ENCODE measurements around the gene CCDC15.

The CCDC15 gene

GRCh38 chr11:124923296-124923695 lies 30.7 kb upstream of the CCDC15 start:
- 0 out of 2 replicates have a peak overlapping the region, but pooled peaks have one; percentile 15 for H2AFZ ChIP-seq (ENCODE audit: low read length)
- no peaks in the 10 kb centered on the region for H3K36me3 ChIP-seq (ENCODE audit: insufficient read depth, low read length)
- H3K27me3 ChIP-seq (ENCODE audit: insufficient read depth, low read length, poor library complexity, severe bottlenecking): no peaks in the 10 kb centered on the region
- no peaks in the 10 kb centered on the region for H3K9me3 ChIP-seq (ENCODE audit: insufficient read depth, low read depth, low read length)
- H3F3A ChIP-seq (ENCODE audit: low read depth): no peaks in the 10 kb centered on the region
- H3K4me1 ChIP-seq (ENCODE audit: insufficient read depth, low read length, poor library complexity, severe bottlenecking): peaks cover 15% of the 10 kb centered on the region
- no peaks in the 10 kb centered on the region for H4K20me1 ChIP-seq (ENCODE audit: insufficient read depth, low read length, poor library complexity, severe bottlenecking)
- no peaks in the 10 kb centered on the region for H3K9me2 ChIP-seq (replicated peaks; ENCODE audit: low read depth, low read length)
- no peaks in the 10 kb centered on the region for H3K79me2 ChIP-seq (ENCODE audit: insufficient read depth, low read length)
- TF ChIP-seq EZH2phosphoT487 (IDR thresholded peaks at IDR 0.05; ENCODE audit: borderline replicate concordance) (no peak), CTCF (conservative IDR thresholded peaks at IDR 0.05; ENCODE audit: low read length) (peak; percentile 26; the same call in 1 of the 2 replicates)
- peak overlapping the region; percentile 36 for H3K4me2 ChIP-seq (ENCODE audit: low read depth, low read length, poor library complexity, severe bottlenecking)
- peak overlapping the region; percentile 5 for H3K4me3 ChIP-seq (ENCODE audit: low read length, poor library complexity, severe bottlenecking)
- H3K9ac ChIP-seq (ENCODE audit: low read depth, low read length, poor library complexity, severe bottlenecking): no peak overlapping the region

GRCh38 chr11:124928942-124929665 lies 24.9 kb upstream of the CCDC15 start:
- no peak overlapping the region for H2AFZ ChIP-seq (ENCODE audit: low read length)
- TF ChIP-seq CTCF (conservative IDR thresholded peaks at IDR 0.05; ENCODE audit: low read length): no peak
- TF ChIP-seq EZH2phosphoT487 (IDR thresholded peaks at IDR 0.05; ENCODE audit: borderline replicate concordance): no peak
- no peaks in the 10 kb centered on the region for H3K4me1 ChIP-seq (ENCODE audit: insufficient read depth, low read length, poor library complexity, severe bottlenecking)
- no peaks in the 10 kb centered on the region for H3F3A ChIP-seq (ENCODE audit: low read depth)
- H3K79me2 ChIP-seq (ENCODE audit: insufficient read depth, low read length): no peaks in the 10 kb centered on the region
- no peaks in the 10 kb centered on the region for H4K20me1 ChIP-seq (ENCODE audit: insufficient read depth, low read length, poor library complexity, severe bottlenecking)
- no peak overlapping the region for H3K9ac ChIP-seq (ENCODE audit: low read depth, low read length, poor library complexity, severe bottlenecking)
- H3K4me3 ChIP-seq (ENCODE audit: low read length, poor library complexity, severe bottlenecking): no peak overlapping the region
- H3K27me3 ChIP-seq (ENCODE audit: insufficient read depth, low read length, poor library complexity, severe bottlenecking): no peaks in the 10 kb centered on the region
- no peaks in the 10 kb centered on the region for H3K36me3 ChIP-seq (ENCODE audit: insufficient read depth, low read length)
- no peak overlapping the region for H3K4me2 ChIP-seq (ENCODE audit: low read depth, low read length, poor library complexity, severe bottlenecking)
- H3K9me2 ChIP-seq (replicated peaks; ENCODE audit: low read depth, low read length): no peaks in the 10 kb centered on the region
- H3K9me3 ChIP-seq (ENCODE audit: insufficient read depth, low read depth, low read length): no peaks in the 10 kb centered on the region

- no peak overlapping the region for H3K4me3 ChIP-seq (ENCODE audit: low read length, poor library complexity, severe bottlenecking)
- H3K79me2 ChIP-seq (ENCODE audit: insufficient read depth, low read length): no peaks in the 10 kb centered on the region
- no peaks in the 10 kb centered on the region for H3K9me3 ChIP-seq (ENCODE audit: insufficient read depth, low read depth, low read length)
- H3K36me3 ChIP-seq (ENCODE audit: insufficient read depth, low read length): no peaks in the 10 kb centered on the region
- H3F3A ChIP-seq (ENCODE audit: low read depth): no peaks in the 10 kb centered on the region
- H3K27me3 ChIP-seq (ENCODE audit: insufficient read depth, low read length, poor library complexity, severe bottlenecking): no peaks in the 10 kb centered on the region
- TF ChIP-seq EZH2phosphoT487 (IDR thresholded peaks at IDR 0.05; ENCODE audit: borderline replicate concordance) (no peak), CTCF (conservative IDR thresholded peaks at IDR 0.05; ENCODE audit: low read length) (no peak)
- no peak overlapping the region for H3K9ac ChIP-seq (ENCODE audit: low read depth, low read length, poor library complexity, severe bottlenecking)
- no peaks in the 10 kb centered on the region for H3K4me1 ChIP-seq (ENCODE audit: insufficient read depth, low read length, poor library complexity, severe bottlenecking)
- H4K20me1 ChIP-seq (ENCODE audit: insufficient read depth, low read length, poor library complexity, severe bottlenecking): no peaks in the 10 kb centered on the region
- H2AFZ ChIP-seq (ENCODE audit: low read length): no peak overlapping the region
- H3K9me2 ChIP-seq (replicated peaks; ENCODE audit: low read depth, low read length): no peaks in the 10 kb centered on the region
- no peak overlapping the region for H3K4me2 ChIP-seq (ENCODE audit: low read depth, low read length, poor library complexity, severe bottlenecking)
Measured at GRCh38 chr11:124930799-124931198, 23.2 kb upstream of the CCDC15 start.

All from Loucy (cell line).